HEK293 (cell line): Measurements from ENCODE around the gene SATL1.
A peak's percentile ranks its signal among the peaks of the same experiment; 100 is the strongest.

ENCODE experiments used
- EGR2 ChIP-seq: fragments of 450-650 bp; formaldehyde crosslinking; IDR thresholded peaks from 2 replicates; pipeline ENCODE4 v1.5.1; 2016; ENCODE audit warnings: low read depth, missing biosample characterization, missing genetic modification characterization
- GLI2 ChIP-seq: fragments of 450-650 bp; formaldehyde crosslinking; IDR thresholded peaks from 2 replicates; pipeline ENCODE4; 2017; ENCODE audit warnings: missing biosample characterization, missing genetic modification characterization, low read depth, borderline replicate concordance
- KLF1 ChIP-seq: fragments of 450-650 bp; formaldehyde crosslinking; IDR thresholded peaks from 2 replicates; pipeline ENCODE4 v1.5.1; 2016; ENCODE audit warnings: missing biosample characterization, missing genetic modification characterization
- MZF1 ChIP-seq: fragments of 450-650 bp; formaldehyde crosslinking; IDR thresholded peaks from 2 replicates; pipeline ENCODE4 v1.5.1; 2017; ENCODE audit warnings: missing biosample characterization, missing genetic modification characterization, borderline replicate concordance
- SETDB1 ChIP-seq: IDR thresholded peaks from one replicate; pipeline ENCODE4 v1.6.1; 2017; ENCODE audit warnings: mild to moderate bottlenecking, low read length, moderate library complexity, mixed read lengths; ENCODE audit not compliant: insufficient read length
- SP3 ChIP-seq: fragments of 450-650 bp; formaldehyde crosslinking; IDR thresholded peaks from 2 replicates; pipeline ENCODE4 v1.5.1; 2016; ENCODE audit warnings: missing biosample characterization, missing genetic modification characterization
- SP7 ChIP-seq: fragments of 450-650 bp; formaldehyde crosslinking; IDR thresholded peaks from 2 replicates; pipeline ENCODE4 v1.5.1; 2016; ENCODE audit warnings: missing biosample characterization, missing genetic modification characterization
- YY1 ChIP-seq: fragments of 450-650 bp; formaldehyde crosslinking; IDR thresholded peaks from 2 replicates; pipeline ENCODE4 v1.5.1; 2018; ENCODE audit warnings: missing biosample characterization, missing genetic modification characterization
- ZBTB49 ChIP-seq: fragments of 450-650 bp; formaldehyde crosslinking; IDR thresholded peaks from 2 replicates; pipeline ENCODE4 v1.5.1; 2016; ENCODE audit warnings: missing biosample characterization, missing genetic modification characterization, low read depth
- ZBTB7A ChIP-seq: fragments of 450-650 bp; formaldehyde crosslinking; IDR thresholded peaks from 2 replicates; pipeline ENCODE4 v1.5.1; 2016; ENCODE audit warnings: low read depth, missing biosample characterization, missing genetic modification characterization
- ZNF112 ChIP-seq: fragments of 450-650 bp; formaldehyde crosslinking; IDR thresholded peaks from 2 replicates; pipeline ENCODE4 v1.5.0; 2017; ENCODE audit warnings: missing biosample characterization, missing genetic modification characterization
- ZNF114 ChIP-seq: fragments of 450-650 bp; formaldehyde crosslinking; IDR thresholded peaks from 2 replicates; pipeline ENCODE4 v1.5.0; 2017; ENCODE audit warnings: missing biosample characterization, missing genetic modification characterization
- ZNF121 ChIP-seq: fragments of 450-650 bp; formaldehyde crosslinking; IDR thresholded peaks from 2 replicates; pipeline ENCODE4 v1.5.1; 2016; ENCODE audit warnings: missing biosample characterization, missing genetic modification characterization
- ZNF133 ChIP-seq: fragments of 450-650 bp; formaldehyde crosslinking; IDR thresholded peaks from 2 replicates; pipeline ENCODE4 v1.5.1; 2016; ENCODE audit warnings: missing biosample characterization, missing genetic modification characterization
- ZNF138 ChIP-seq: fragments of 450-650 bp; formaldehyde crosslinking; IDR thresholded peaks from 2 replicates; pipeline ENCODE4 v1.5.1; 2016; ENCODE audit warnings: missing biosample characterization, missing genetic modification characterization, borderline replicate concordance
- ZNF140 ChIP-seq: fragments of 450-650 bp; formaldehyde crosslinking; IDR thresholded peaks from 2 replicates; pipeline ENCODE4 v1.5.1; 2016; ENCODE audit warnings: missing biosample characterization, missing genetic modification characterization
- ZNF24 ChIP-seq: fragments of 450-650 bp; formaldehyde crosslinking; IDR thresholded peaks from 2 replicates; pipeline ENCODE4 v1.5.1; 2016; ENCODE audit warnings: missing biosample characterization, missing genetic modification characterization
- ZNF248 ChIP-seq: fragments of 450-650 bp; formaldehyde crosslinking; IDR thresholded peaks from 2 replicates; pipeline ENCODE4 v1.5.1; 2017; ENCODE audit warnings: missing biosample characterization, missing genetic modification characterization
- ZNF266 ChIP-seq: fragments of 450-650 bp; formaldehyde crosslinking; IDR thresholded peaks from 2 replicates; pipeline ENCODE4 v1.5.1; 2016; ENCODE audit warnings: missing biosample characterization, missing genetic modification characterization, low read depth
- ZNF341 ChIP-seq: fragments of 450-650 bp; formaldehyde crosslinking; IDR thresholded peaks from 2 replicates; pipeline ENCODE4; 2016; ENCODE audit warnings: low read depth, missing biosample characterization, missing genetic modification characterization
- ZNF426 ChIP-seq: fragments of 450-650 bp; formaldehyde crosslinking; IDR thresholded peaks from 2 replicates; pipeline ENCODE4 v1.5.1; 2017; ENCODE audit warnings: missing biosample characterization, missing genetic modification characterization, mild to moderate bottlenecking, inconsistent platforms, moderate library complexity
- ZNF549 ChIP-seq: fragments of 450-650 bp; IDR thresholded peaks from 2 replicates; pipeline ENCODE4 v1.5.1; 2018; ENCODE audit warnings: missing biosample characterization, missing genetic modification characterization, mild to moderate bottlenecking, inconsistent platforms, moderate library complexity
- ZNF571 ChIP-seq: fragments of 450-650 bp; formaldehyde crosslinking; IDR thresholded peaks from 2 replicates; pipeline ENCODE4 v1.5.0; 2017; ENCODE audit warnings: missing biosample characterization, missing genetic modification characterization
- ZNF580 ChIP-seq: fragments of 450-650 bp; formaldehyde crosslinking; IDR thresholded peaks from 2 replicates; pipeline ENCODE4 v1.5.1; 2016; ENCODE audit warnings: missing biosample characterization, missing genetic modification characterization
- ZNF677 ChIP-seq: fragments of 450-650 bp; IDR thresholded peaks from 2 replicates; pipeline ENCODE4 v1.5.0; 2018; ENCODE audit warnings: missing biosample characterization, mild to moderate bottlenecking, missing genetic modification characterization, moderate library complexity
- ZNF830 ChIP-seq: fragments of 450-650 bp; IDR thresholded peaks from 2 replicates; pipeline ENCODE4 v1.5.0; 2018; ENCODE audit warnings: missing biosample characterization, missing genetic modification characterization, low read depth, mild to moderate bottlenecking, moderate library complexity
- TF ChIP-seq, protein P1 (sequence below): fragments of 450-650 bp; formaldehyde crosslinking; IDR thresholded peaks from 2 replicates; pipeline ENCODE4 v1.5.1; 2016; ENCODE audit warnings: missing biosample characterization, missing genetic modification characterization
- TF ChIP-seq, protein P2 (sequence below): fragments of 450-650 bp; formaldehyde crosslinking; IDR thresholded peaks from 2 replicates; pipeline ENCODE4 v1.5.1; 2016; ENCODE audit warnings: missing biosample characterization, missing genetic modification characterization
- TF ChIP-seq, protein P3 (sequence below): fragments of 450-650 bp; IDR thresholded peaks from 2 replicates; pipeline ENCODE4 v1.5.1; 2018; ENCODE audit warnings: missing biosample characterization, mild to moderate bottlenecking, missing genetic modification characterization
- TF ChIP-seq, protein P4 (sequence below): fragments of 450-650 bp; formaldehyde crosslinking; IDR thresholded peaks from 2 replicates; pipeline ENCODE4 v1.5.1; 2016; ENCODE audit warnings: missing biosample characterization, missing genetic modification characterization

SATL1 gene

GRCh38 chrX:85243761-85244449 is at the start of gene SATL1, which contains the start of gene ZNF711 (continued):
- no peak for TF ChIP-seq ZBTB49 (tag by site-specific recombination)
- no peak for TF ChIP-seq ZNF112
- TF ChIP-seq, protein P1, sequence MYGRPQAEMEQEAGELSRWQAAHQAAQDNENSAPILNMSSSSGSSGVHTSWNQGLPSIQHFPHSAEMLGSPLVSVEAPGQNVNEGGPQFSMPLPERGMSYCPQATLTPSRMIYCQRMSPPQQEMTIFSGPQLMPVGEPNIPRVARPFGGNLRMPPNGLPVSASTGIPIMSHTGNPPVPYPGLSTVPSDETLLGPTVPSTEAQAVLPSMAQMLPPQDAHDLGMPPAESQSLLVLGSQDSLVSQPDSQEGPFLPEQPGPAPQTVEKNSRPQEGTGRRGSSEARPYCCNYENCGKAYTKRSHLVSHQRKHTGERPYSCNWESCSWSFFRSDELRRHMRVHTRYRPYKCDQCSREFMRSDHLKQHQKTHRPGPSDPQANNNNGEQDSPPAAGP (tag by site-specific recombination): no peak
- no peak for TF ChIP-seq ZNF426
- TF ChIP-seq ZNF266 (tag by site-specific recombination): no peak
- TF ChIP-seq ZBTB7A (tag by site-specific recombination): no peak
- no peak for TF ChIP-seq SETDB1
- no peak for TF ChIP-seq KLF1 (tag by site-specific recombination)
- TF ChIP-seq ZNF133 (tag by site-specific recombination): no peak
- TF ChIP-seq ZNF580 (tag by site-specific recombination): no peak
- TF ChIP-seq SP7 (tag by site-specific recombination): no peak
- TF ChIP-seq ZNF248 (tag by site-specific recombination): no peak
- no peak for TF ChIP-seq ZNF677 (tag by site-specific recombination)
- no peak for TF ChIP-seq ZNF549 (tag by site-specific recombination)
- no peak for TF ChIP-seq ZNF571 (tag by site-specific recombination)
- TF ChIP-seq ZNF24: no peak
- no peak for TF ChIP-seq ZNF121 (tag by site-specific recombination)
- TF ChIP-seq MZF1 (tag by site-specific recombination): no peak
- TF ChIP-seq SP3: no peak
- TF ChIP-seq GLI2 (tag by site-specific recombination): no peak
- no peak for TF ChIP-seq ZNF341
- TF ChIP-seq, protein P2, sequence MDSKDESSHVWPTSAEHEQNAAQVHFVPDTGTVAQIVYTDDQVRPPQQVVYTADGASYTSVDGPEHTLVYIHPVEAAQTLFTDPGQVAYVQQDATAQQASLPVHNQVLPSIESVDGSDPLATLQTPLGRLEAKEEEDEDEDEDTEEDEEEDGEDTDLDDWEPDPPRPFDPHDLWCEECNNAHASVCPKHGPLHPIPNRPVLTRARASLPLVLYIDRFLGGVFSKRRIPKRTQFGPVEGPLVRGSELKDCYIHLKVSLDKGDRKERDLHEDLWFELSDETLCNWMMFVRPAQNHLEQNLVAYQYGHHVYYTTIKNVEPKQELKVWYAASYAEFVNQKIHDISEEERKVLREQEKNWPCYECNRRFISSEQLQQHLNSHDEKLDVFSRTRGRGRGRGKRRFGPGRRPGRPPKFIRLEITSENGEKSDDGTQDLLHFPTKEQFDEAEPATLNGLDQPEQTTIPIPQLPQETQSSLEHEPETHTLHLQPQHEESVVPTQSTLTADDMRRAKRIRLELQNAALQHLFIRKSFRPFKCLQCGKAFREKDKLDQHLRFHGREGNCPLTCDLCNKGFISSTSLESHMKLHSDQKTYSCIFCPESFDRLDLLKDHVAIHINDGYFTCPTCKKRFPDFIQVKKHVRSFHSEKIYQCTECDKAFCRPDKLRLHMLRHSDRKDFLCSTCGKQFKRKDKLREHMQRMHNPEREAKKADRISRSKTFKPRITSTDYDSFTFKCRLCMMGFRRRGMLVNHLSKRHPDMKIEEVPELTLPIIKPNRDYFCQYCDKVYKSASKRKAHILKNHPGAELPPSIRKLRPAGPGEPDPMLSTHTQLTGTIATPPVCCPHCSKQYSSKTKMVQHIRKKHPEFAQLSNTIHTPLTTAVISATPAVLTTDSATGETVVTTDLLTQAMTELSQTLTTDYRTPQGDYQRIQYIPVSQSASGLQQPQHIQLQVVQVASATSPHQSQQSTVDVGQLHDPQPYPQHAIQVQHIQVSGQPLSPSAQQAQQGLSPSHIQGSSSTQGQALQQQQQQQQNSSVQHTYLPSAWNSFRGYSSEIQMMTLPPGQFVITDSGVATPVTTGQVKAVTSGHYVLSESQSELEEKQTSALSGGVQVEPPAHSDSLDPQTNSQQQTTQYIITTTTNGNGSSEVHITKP: 0 out of 2 replicates have a peak, but pooled peaks have one; percentile 4
- TF ChIP-seq, protein P3, sequence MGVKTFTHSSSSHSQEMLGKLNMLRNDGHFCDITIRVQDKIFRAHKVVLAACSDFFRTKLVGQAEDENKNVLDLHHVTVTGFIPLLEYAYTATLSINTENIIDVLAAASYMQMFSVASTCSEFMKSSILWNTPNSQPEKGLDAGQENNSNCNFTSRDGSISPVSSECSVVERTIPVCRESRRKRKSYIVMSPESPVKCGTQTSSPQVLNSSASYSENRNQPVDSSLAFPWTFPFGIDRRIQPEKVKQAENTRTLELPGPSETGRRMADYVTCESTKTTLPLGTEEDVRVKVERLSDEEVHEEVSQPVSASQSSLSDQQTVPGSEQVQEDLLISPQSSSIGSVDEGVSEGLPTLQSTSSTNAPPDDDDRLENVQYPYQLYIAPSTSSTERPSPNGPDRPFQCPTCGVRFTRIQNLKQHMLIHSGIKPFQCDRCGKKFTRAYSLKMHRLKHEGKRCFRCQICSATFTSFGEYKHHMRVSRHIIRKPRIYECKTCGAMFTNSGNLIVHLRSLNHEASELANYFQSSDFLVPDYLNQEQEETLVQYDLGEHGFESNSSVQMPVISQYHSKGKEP (tag by site-specific recombination): peak; percentile 70
- no peak for TF ChIP-seq ZNF830 (tag by site-specific recombination)
- TF ChIP-seq, protein P4, sequence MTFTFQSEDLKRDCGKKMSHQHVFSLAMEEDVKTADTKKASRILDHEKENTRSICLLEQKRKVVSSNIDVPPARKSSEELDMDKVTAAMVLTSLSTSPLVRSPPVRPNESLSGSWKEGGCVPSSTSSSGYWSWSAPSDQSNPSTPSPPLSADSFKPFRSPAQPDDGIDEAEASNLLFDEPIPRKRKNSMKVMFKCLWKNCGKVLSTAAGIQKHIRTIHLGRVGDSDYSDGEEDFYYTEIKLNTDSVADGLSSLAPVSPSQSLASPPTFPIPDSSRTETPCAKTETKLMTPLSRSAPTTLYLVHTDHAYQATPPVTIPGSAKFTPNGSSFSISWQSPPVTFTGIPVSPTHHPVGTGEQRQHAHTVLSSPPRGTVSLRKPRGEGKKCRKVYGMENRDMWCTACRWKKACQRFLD (tag by site-specific recombination): no peak
- no peak for TF ChIP-seq ZNF138
- no peak for TF ChIP-seq ZNF114 (tag by site-specific recombination)
- no peak for TF ChIP-seq EGR2
- no peak for TF ChIP-seq YY1 (tag by site-specific recombination)
- TF ChIP-seq ZNF140 (tag by site-specific recombination): no peak
